ENCODE measurements around the gene TUBGCP5.

DNA sequence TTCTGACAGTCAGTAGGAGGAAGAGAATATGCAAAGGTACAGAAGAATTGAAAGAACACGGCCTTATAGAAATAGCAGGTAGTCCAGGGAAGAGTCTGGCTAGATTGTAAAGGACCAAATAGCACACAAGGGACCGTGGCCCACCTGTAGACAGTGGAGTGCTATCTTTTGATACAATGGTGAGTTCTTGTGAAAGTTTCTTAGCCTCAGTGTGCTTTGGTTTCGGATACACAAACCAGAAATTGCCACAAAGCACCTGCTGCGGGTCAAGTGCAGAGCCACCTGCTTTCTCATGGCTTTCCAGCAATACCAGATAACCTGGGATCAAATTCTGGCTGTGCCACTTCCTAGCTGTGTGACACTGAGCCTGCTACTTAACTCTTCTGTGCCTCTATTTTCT is 36.6 kb upstream of the TUBGCP5 start:
- TF ChIP-seq POLR2A (IDR thresholded peaks at IDR 0.05): no peak
- TF ChIP-seq POLR2AphosphoS5 (IDR thresholded peaks at IDR 0.05): no peak
- TF ChIP-seq, protein P1, sequence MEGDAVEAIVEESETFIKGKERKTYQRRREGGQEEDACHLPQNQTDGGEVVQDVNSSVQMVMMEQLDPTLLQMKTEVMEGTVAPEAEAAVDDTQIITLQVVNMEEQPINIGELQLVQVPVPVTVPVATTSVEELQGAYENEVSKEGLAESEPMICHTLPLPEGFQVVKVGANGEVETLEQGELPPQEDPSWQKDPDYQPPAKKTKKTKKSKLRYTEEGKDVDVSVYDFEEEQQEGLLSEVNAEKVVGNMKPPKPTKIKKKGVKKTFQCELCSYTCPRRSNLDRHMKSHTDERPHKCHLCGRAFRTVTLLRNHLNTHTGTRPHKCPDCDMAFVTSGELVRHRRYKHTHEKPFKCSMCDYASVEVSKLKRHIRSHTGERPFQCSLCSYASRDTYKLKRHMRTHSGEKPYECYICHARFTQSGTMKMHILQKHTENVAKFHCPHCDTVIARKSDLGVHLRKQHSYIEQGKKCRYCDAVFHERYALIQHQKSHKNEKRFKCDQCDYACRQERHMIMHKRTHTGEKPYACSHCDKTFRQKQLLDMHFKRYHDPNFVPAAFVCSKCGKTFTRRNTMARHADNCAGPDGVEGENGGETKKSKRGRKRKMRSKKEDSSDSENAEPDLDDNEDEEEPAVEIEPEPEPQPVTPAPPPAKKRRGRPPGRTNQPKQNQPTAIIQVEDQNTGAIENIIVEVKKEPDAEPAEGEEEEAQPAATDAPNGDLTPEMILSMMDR (IDR thresholded peaks at IDR 0.05): no peak
- no peak for TF ChIP-seq EP300 (IDR thresholded peaks at IDR 0.05)

All from sigmoid colon (tissue), 4 donors.